Heart left ventricle (tissue), 13 donors: Measurements from ENCODE around the gene MLPH.

ENCODE experiments used
- CTCF ChIP-seq, 12 donors: fragments of 200-600 bp; sonication (generic) in 4 of 12; IDR thresholded peaks; one replicate each; pipeline versions ENCODE4 v1.5.0 to v1.8.0; 2018 to 2022; ENCODE audit warnings: antibody characterized with exemption in 12 of 12, mild to moderate bottlenecking in 5 of 12
- POLR2A ChIP-seq, 2 donors: fragments of 450-650 bp; IDR thresholded peaks; one replicate each; pipeline ENCODE4 v1.6.1; 2017; ENCODE audit warnings: antibody characterized with exemption in 2 of 2, mild to moderate bottlenecking in 2 of 2, moderate library complexity in 2 of 2
- donor health status: ischemic (EF 13 %, LVEDD 7.1; RV severe dilation, severe dysfunction).
- donor health status: DM: no; HTN: yes; CAD: no.
- donor health status: DM: no; HTN: no; CAD: no.
- donor health status: ischemic (EF 25% LVEDD 6.9; RV normal size, moderate dysfunction).
- donor health status: ischemic (EF 25% LVEDD 5.7; RV mildly dilated, moderate dysfunction).
- donor health status: ischemic (EF 35%, LVEDD 5.7; RV mildly dilated, moderate dysfunction).
- donor health status: nonischemic (EF 11% LVEDD 7.7; RV severe dilation, severe dysfunction).
- donor health status: DM: yes; HTN: yes; CAD: no.
- donor health status: PGD.
- donor health status: ischemic (EF 29% LVEDD 5.4; RV normal size, mild dysfunction).
- donor health status: nonischemic (EF 23%, LVEDD 6.1; RV moderate dilation, normal function).

- TF ChIP-seq CTCF (IDR thresholded peaks at IDR 0.05) (no peak), POLR2A (IDR thresholded peaks at IDR 0.05) (no peak)
Measured at GRCh38 chr2:237448626-237449025, 38.4 kb upstream of the MLPH start.
